ENCODE data around the gene BBS9. TPM values are rescaled to one million over a fixed set of nuclear protein-coding genes. Genes with fewer than 3 reads are reported as not detected.
"Not testable (repeated sequence)": the region's sequence is repeated elsewhere in the genome, so short reads cannot be mapped to it uniquely, and the experiment has no call there.

The BBS9 gene
- polyA plus RNA-seq, 3 donors from 2014 or later, result 5.9 to 12.3 (median 10.8) TPM

DNA sequence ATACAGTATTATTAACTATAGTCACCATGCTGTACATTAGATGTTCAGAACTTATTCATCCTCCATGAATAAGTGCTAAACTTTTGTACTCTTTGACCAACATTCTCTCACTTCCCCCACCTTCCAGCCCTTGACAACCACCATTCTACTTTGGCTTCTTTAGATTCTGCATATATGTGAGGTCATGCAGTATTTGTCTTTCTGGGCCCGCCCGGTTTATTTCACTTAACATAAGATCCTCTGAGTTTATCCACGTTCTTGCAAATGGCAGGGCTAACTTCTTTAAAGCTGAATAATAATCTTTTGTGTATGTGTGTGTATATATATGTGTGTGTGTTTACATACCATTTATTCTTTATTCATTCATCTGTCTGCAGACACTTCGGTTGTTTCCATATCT lies 336.8 kb downstream of the BBS9 start:
- peaks cover 17 to 25% of the 10 kb centered on the region in 2 donors for H3K4me1 Mint-ChIP-seq
- peaks cover 0 to 4% (median 0%) of the 10 kb centered on the region in 6 donors for H3K9me3 Mint-ChIP-seq
- DNase-seq, result no peak
- peak overlapping the region in 1 of 6 donors; percentile 25 for H3K27ac Mint-ChIP-seq
- H3K36me3 Mint-ChIP-seq, result peaks cover 0 to 26% (median 13%) of the 10 kb centered on the region in 3 donors
- peaks cover 0 to 4% (median 2%) of the 10 kb centered on the region in 3 donors for H3K27me3 Mint-ChIP-seq (ENCODE audit: low read depth in 3 of 3)
- peak overlapping the region in 1 of 5 donors; percentile 30 for H3K4me3 Mint-ChIP-seq

DNA sequence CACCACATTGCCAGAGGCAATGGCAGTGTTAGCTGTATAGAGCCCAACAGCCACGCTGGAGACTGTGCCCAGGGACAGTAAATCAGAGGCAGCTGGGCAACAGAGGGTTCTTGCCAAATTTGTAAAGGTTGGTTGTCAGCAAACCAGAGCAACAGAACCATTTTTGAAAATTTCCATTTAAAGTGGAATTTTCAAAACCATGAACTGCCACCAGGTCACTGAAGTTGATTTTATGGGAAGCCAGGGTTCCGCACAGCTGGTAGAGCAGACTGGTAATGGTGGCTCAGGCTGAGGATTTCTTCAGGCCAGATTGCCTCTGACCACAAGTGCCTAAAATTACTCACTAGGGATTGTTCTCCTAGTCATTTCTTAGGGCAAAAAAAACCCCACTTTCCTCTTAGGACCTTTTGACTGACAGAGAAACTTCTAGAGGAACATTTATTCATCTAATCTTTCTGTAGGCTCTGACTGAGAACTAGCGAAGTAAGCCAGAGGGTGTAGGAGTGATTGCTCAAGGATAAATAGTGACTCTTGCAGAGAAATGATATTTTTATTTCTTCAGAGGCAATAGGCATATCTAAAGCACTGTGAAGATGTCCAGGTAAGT lies 342.4 kb downstream of the BBS9 start:
- no peak overlapping the region for H3K4me3 Mint-ChIP-seq
- H3K27me3 Mint-ChIP-seq (ENCODE audit: low read depth in 3 of 3), result peaks cover 0 to 2% (median 2%) of the 10 kb centered on the region in 3 donors
- peaks cover 0 to 4% (median 0%) of the 10 kb centered on the region in 6 donors for H3K9me3 Mint-ChIP-seq
- H3K27ac Mint-ChIP-seq, result no peak overlapping the region
- DNase-seq, result no peak
- peaks cover 10 to 11% of the 10 kb centered on the region in 2 donors for H3K4me1 Mint-ChIP-seq
- peaks cover 0 to 34% (median 13%) of the 10 kb centered on the region in 3 donors for H3K36me3 Mint-ChIP-seq

- Mint-ChIP-seq H3K9me3 (peaks cover 0 to 2% (median 0%) of the 10 kb centered on the region in 6 donors), H3K27ac (no peak overlapping the region), H3K4me3 (no peak overlapping the region), H3K36me3 (peaks cover 0 to 34% (median 13%) of the 10 kb centered on the region in 3 donors), H3K4me1 (peaks cover 5% of the 10 kb centered on the region in 2 donors), H3K27me3 (ENCODE audit: low read depth in 3 of 3) (peaks cover 0 to 2% (median 0%) of the 10 kb centered on the region in 3 donors)
- DNase-seq, result no peak
Observed at GRCh38 chr7:33472348-33473025, 343.1 kb downstream of the BBS9 start.

- H3K9me3 Mint-ChIP-seq, result peaks cover 0 to 7% (median 5%) of the 10 kb centered on the region in 6 donors
- peaks cover 7 to 29% (median 10%) of the 10 kb centered on the region in 3 donors for H3K36me3 Mint-ChIP-seq
- peaks cover 0 to 5% of the 10 kb centered on the region in 2 donors for H3K4me1 Mint-ChIP-seq
- no peak overlapping the region for H3K4me3 Mint-ChIP-seq
- H3K27ac Mint-ChIP-seq, result peak overlapping the region in 1 of 6 donors; percentile 1
- no peak for DNase-seq
- H3K27me3 Mint-ChIP-seq (ENCODE audit: low read depth in 3 of 3), result no peaks in the 10 kb centered on the region
Observed at GRCh38 chr7:33477719-33478480, 348.5 kb downstream of the BBS9 start.

GRCh38 chr7:33484476-33484875 lies 355.1 kb downstream of the BBS9 start:
- H3K9me3 Mint-ChIP-seq, result not testable (repeated sequence)

DNA sequence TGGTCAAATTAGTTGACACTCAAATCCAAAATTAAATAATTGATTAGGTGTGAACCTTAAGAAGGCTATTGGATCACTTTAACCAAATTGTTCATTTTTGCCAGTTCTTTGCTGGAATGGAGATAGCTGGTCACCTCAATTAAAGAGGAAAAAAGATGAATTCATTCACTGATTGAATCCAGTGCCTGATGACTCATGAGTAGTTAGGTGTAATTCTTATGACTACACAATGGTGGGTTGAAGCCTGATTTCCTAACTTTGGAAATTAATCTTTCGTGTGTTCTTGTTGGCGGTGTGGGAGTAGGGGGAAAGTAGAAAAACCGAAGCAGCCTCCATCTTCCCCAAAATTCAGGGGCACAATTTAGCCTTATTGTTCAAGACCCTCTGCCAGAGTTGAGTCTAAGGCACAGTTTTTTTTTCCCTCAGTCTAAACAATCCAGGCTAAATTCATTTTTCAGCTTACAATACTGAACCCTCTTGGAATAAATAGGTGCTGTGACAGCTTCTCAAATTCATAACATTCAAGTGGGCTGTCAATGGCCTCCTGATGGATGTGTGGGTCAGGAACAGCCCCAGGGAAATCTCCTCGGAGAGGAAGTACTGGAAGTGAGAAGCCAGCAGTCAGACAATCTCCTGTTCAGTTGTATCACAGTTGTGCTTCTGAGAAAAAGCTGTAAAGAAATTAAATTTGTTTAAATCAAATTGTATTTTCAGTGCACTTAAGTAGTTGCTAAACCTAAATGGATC lies 356.6 kb downstream of the BBS9 start:
- no peak for DNase-seq
- Mint-ChIP-seq H3K27me3 (ENCODE audit: low read depth in 3 of 3) (no peaks in the 10 kb centered on the region), H3K4me1 (peaks cover 0 to 5% of the 10 kb centered on the region in 2 donors), H3K36me3 (peaks cover 4 to 8% (median 7%) of the 10 kb centered on the region in 3 donors), H3K9me3 (peaks cover 0 to 3% (median 0%) of the 10 kb centered on the region in 6 donors), H3K4me3 (no peak overlapping the region), H3K27ac (no peak overlapping the region)

More at GRCh38 chr7:33484476-33484875, 355.1 kb downstream of the BBS9 start:
- not testable (repeated sequence) for DNase-seq; H3K4me1 Mint-ChIP-seq; H3K27ac Mint-ChIP-seq; H3K4me3 Mint-ChIP-seq; H3K27me3 Mint-ChIP-seq (ENCODE audit: low read depth in 3 of 3)
- peaks cover 12 to 16% (median 12%) of the 10 kb centered on the region in 3 donors for H3K36me3 Mint-ChIP-seq

- no peak overlapping the region for H3K4me3 Mint-ChIP-seq
- H3K27me3 Mint-ChIP-seq (ENCODE audit: low read depth in 3 of 3), result no peaks in the 10 kb centered on the region
- H3K36me3 Mint-ChIP-seq, result peaks cover 4 to 11% (median 7%) of the 10 kb centered on the region in 3 donors
- no peak for DNase-seq
- peaks cover 0 to 3% (median 0%) of the 10 kb centered on the region in 6 donors for H3K9me3 Mint-ChIP-seq
- H3K27ac Mint-ChIP-seq, result no peak overlapping the region
- peaks cover 0 to 5% of the 10 kb centered on the region in 2 donors for H3K4me1 Mint-ChIP-seq
Observed at GRCh38 chr7:33486633-33487032, 357.3 kb downstream of the BBS9 start.

DNA sequence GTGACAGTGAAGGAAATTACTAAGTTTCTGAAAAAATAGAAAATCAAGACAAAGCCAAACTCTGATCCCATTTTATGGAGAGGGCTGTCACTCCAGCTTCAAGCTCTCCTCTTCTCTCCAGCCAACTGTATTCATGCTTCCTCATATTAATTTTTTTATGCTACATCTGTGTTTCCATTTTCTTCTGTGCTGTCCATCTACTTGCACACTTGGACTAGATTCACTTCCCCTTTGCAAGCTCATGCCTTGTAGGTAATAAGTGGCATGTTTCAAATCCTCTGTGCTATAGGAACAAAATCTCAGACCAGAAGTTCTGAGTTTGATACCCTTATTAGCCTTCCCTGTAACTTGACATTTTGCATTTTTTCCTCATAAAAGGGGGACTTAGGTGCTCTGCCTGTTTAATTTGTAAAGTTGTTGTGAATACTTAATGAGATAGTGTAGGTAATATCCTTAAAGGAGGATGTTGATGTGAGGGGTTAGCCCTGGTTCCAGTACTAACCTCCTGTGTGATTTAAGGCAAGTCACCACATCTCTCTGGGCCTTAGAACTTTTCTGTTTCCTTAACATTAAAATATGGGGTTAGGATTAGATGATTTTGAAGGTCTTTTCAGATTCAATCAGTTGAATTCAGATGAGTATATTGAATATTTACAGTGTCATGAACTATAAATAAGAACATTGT lies 358.8 kb downstream of the BBS9 start:
- no peaks in the 10 kb centered on the region for H3K27me3 Mint-ChIP-seq (ENCODE audit: low read depth in 3 of 3)
- peaks cover 0 to 5% of the 10 kb centered on the region in 2 donors for H3K4me1 Mint-ChIP-seq
- H3K9me3 Mint-ChIP-seq, result peaks cover 0 to 3% (median 0%) of the 10 kb centered on the region in 6 donors
- no peak overlapping the region for H3K4me3 Mint-ChIP-seq
- no peak for DNase-seq
- H3K27ac Mint-ChIP-seq, result no peak overlapping the region
- H3K36me3 Mint-ChIP-seq, result peaks cover 4 to 16% (median 7%) of the 10 kb centered on the region in 3 donors

GRCh38 chr7:33494474-33494873 lies 365.1 kb downstream of the BBS9 start:
- peaks cover 0 to 8% (median 0%) of the 10 kb centered on the region in 3 donors for H3K36me3 Mint-ChIP-seq
- no peaks in the 10 kb centered on the region for H3K4me1 Mint-ChIP-seq
- H3K27me3 Mint-ChIP-seq (ENCODE audit: low read depth in 3 of 3), result no peaks in the 10 kb centered on the region
- no peaks in the 10 kb centered on the region for H3K9me3 Mint-ChIP-seq
- H3K27ac Mint-ChIP-seq, result no peak overlapping the region
- DNase-seq, result no peak
- H3K4me3 Mint-ChIP-seq, result no peak overlapping the region

- Mint-ChIP-seq H3K36me3 (peaks cover 0 to 8% (median 0%) of the 10 kb centered on the region in 3 donors), H3K4me1 (no peaks in the 10 kb centered on the region), H3K9me3 (no peaks in the 10 kb centered on the region), H3K4me3 (no peak overlapping the region), H3K27me3 (ENCODE audit: low read depth in 3 of 3) (no peaks in the 10 kb centered on the region), H3K27ac (no peak overlapping the region)
- no peak for DNase-seq
Observed at GRCh38 chr7:33495207-33495606, 365.8 kb downstream of the BBS9 start.

- no peaks in the 10 kb centered on the region for H3K9me3 Mint-ChIP-seq
- peaks cover 0 to 4% (median 0%) of the 10 kb centered on the region in 3 donors for H3K36me3 Mint-ChIP-seq
- no peak for DNase-seq
- no peaks in the 10 kb centered on the region for H3K4me1 Mint-ChIP-seq
- H3K4me3 Mint-ChIP-seq, result no peak overlapping the region
- H3K27ac Mint-ChIP-seq, result no peak overlapping the region
- no peaks in the 10 kb centered on the region for H3K27me3 Mint-ChIP-seq (ENCODE audit: low read depth in 3 of 3)
Observed at GRCh38 chr7:33497051-33497450, 367.7 kb downstream of the BBS9 start.

DNA sequence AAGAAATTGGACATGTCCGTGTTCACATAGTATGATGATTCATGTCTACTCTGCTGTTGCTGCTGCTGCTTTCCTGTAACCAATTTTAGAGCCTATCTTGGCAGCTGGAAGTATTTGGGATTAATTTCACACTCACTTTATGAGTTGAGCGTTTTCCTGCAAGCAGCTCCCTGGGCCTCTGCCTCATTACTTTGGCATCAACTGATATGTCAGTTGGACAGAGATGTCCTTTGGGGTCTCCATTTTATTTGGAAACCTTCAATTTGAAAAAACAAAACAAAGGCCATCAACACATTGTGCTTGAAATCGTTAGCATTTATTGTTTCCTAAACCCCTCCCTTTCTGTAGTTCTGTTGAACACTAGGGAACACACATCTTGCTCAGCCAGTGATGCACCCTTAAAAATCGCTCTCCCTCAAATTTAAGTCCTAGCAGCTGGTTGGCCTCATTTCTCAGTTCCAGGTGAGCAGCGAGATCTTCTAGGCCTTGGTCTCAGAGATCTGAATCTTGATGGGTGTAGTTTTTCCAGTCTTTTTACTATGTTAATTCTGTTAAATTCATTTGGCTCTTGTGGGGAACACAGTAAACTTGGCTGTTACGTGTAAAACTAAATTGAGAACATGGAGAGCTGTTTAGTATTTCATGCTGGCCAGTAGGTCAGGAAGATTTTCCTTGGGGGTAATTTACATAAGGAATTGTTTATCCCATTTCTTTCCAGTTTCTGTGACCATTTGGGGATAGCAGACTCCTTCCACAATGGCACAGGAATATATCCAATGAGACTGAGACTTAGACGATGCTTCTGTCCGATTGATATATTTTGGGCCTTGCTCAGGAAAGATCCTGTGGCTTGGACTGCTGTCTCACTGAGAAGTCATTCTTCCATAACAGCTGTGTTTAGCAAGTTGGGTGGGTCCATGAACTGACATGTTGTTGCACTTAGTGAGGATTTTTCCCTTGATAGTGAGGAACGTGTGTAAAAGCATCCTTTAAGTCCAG lies 371.6 kb downstream of the BBS9 start:
- Mint-ChIP-seq H3K9me3 (no peaks in the 10 kb centered on the region), H3K4me3 (no peak overlapping the region), H3K27ac (no peak overlapping the region), H3K4me1 (no peaks in the 10 kb centered on the region), H3K27me3 (ENCODE audit: low read depth in 3 of 3) (no peaks in the 10 kb centered on the region), H3K36me3 (peaks cover 3 to 4% (median 4%) of the 10 kb centered on the region in 3 donors)
- DNase-seq, result no peak
